Calu3 (cell line): Measurements from ENCODE around the gene SRD5A1. TPM values are rescaled to one million over a fixed set of nuclear protein-coding genes. Genes with fewer than 3 reads are reported as not detected.
A peak's percentile ranks its signal among the peaks of the same experiment; 100 is the strongest.

ENCODE experiments used
- BruUV-seq: library from RNA; stranded (reverse); fragments of 400-500 nt; replicated peaks from 2 replicates; lab custom pipeline; 2021; lab: Mats Ljungman, UMichigan
- CTCF ChIA-PET: fragments of 300-600 bp; sonication (Branson Sonifier 250); formaldehyde crosslinking; loops from one replicate; lab custom pipeline; 2022; ENCODE audit warnings: antibody characterized with exemption; lab: Charles Lee
- DNase-seq: peaks from one replicate; pipeline ENCODE4 v3.0.0; 2022
- H3K27ac Mint-ChIP-seq: one replicate; pipeline ENCODE4 v1.8.0; 2022; ENCODE audit warnings: mixed read lengths; ENCODE audit not compliant: unreplicated experiment
- H3K27me3 Mint-ChIP-seq: one replicate; pipeline ENCODE4 v1.8.0; 2022; ENCODE audit warnings: mixed read lengths; ENCODE audit not compliant: unreplicated experiment
- H3K36me3 Mint-ChIP-seq: one replicate; pipeline ENCODE4 v1.8.0; 2022; ENCODE audit warnings: mild to moderate bottlenecking, moderate library complexity, mixed read lengths; ENCODE audit not compliant: insufficient read depth, unreplicated experiment
- H3K4me1 Mint-ChIP-seq: one replicate; pipeline ENCODE4 v1.8.0; 2022; ENCODE audit warnings: mild to moderate bottlenecking, low read depth, mixed read lengths; ENCODE audit not compliant: unreplicated experiment
- H3K4me3 Mint-ChIP-seq: one replicate; pipeline ENCODE4 v1.8.0; 2022; ENCODE audit warnings: mild to moderate bottlenecking, low read depth, moderate library complexity, mixed read lengths; ENCODE audit not compliant: unreplicated experiment
- H3K9me3 Mint-ChIP-seq: one replicate; pipeline ENCODE4 v1.8.0; 2022; ENCODE audit warnings: low read depth, mixed read lengths; ENCODE audit not compliant: unreplicated experiment
- intact Hi-C: fragments of 100-400 bp; cut with micrococcal nuclease; formaldehyde crosslinking; loops from one replicate; pipeline ENCODE4 v1.10.0; 2022; ENCODE audit not compliant: unreplicated experiment
- total RNA-seq: library from RNA; stranded (reverse); gene quantifications from 2 replicates; pipeline ENCODE4 v1.2.3, GENCODE V29; 2022
- TF ChIP-seq, protein P1 (sequence below): fragments of 200-600 bp; IDR thresholded peaks from one replicate; pipeline ENCODE4 v1.8.0; 2022; ENCODE audit warnings: antibody characterized with exemption; ENCODE audit not compliant: unreplicated experiment

SRD5A1 gene
- total RNA-seq, 1 experiment from 2014 or later = 15.6 TPM

DNA sequence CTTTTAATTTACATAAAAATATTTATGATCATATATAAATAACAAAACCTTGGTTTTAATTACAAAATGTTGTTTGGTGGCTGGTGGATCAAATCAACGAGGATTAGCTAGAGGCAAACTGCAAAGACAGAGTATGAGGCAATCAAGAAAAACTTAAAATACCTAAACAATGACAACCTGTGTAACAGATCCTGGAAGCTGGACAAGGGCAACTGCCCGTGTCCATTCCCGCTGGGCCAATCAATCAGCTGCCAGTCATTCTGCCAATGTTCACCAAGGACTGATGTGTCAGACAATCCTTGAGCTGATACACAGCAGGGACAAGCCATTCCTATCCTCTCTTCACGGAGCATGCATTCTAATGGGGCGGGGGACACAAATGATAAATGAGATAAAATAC, 76.8 kb downstream of the SRD5A1 start:
- Mint-ChIP-seq H3K27me3 (no peaks in the 10 kb centered on the region), H3K4me1 (peaks cover 11% of the 10 kb centered on the region), H3K4me3 (peak overlapping the region; percentile 10), H3K9me3 (no peaks in the 10 kb centered on the region), H3K36me3 (peaks cover 20% of the 10 kb centered on the region), H3K27ac (no peak overlapping the region)
- no TSS peak for BruUV-seq
- TF ChIP-seq, protein P1, sequence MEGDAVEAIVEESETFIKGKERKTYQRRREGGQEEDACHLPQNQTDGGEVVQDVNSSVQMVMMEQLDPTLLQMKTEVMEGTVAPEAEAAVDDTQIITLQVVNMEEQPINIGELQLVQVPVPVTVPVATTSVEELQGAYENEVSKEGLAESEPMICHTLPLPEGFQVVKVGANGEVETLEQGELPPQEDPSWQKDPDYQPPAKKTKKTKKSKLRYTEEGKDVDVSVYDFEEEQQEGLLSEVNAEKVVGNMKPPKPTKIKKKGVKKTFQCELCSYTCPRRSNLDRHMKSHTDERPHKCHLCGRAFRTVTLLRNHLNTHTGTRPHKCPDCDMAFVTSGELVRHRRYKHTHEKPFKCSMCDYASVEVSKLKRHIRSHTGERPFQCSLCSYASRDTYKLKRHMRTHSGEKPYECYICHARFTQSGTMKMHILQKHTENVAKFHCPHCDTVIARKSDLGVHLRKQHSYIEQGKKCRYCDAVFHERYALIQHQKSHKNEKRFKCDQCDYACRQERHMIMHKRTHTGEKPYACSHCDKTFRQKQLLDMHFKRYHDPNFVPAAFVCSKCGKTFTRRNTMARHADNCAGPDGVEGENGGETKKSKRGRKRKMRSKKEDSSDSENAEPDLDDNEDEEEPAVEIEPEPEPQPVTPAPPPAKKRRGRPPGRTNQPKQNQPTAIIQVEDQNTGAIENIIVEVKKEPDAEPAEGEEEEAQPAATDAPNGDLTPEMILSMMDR = no peak
- intact Hi-C loops = no loop called here
- CTCF ChIA-PET = no interaction called here
- no peak for DNase-seq

DNA sequence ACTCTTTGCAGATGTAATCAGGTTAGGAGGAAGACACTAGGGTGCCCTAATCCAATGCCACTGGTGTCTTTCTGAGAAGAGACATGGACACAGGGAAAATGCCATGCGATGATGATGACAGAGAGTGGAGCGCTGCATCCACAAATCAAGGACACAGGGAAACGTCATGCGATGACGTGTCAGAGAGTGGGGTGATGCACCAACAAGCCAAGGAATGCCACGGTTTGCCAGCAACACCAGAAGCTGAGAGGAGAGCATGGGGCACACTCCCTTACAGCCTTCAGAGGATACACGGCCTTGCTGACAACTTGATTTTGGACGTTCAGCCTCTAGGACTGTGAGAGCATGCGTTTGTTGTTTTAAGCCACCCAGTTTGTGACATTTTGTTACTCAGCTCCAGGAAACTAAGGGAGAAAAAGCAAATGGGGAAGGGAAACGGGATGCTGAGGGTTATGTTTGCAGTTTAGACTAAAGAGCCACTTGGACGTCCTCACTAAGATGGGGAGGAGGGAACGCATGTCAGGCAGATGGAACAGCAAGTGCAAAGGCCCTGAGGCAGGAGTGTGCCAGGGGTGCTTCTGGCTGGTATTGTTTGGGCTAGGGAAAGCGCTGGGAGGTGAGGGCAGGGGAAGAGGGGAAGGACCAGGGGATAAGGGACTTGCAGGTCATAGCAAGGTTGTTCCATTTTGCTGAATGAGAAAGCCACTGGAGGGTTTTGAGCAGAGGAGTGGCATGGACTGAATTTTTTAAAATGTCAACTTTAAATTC, 77.5 kb downstream of the SRD5A1 start:
- no peaks in the 10 kb centered on the region for H3K27me3 Mint-ChIP-seq
- intact Hi-C loops = no loop called here
- TF ChIP-seq, protein P1 = no peak
- H3K4me1 Mint-ChIP-seq = peaks cover 11% of the 10 kb centered on the region
- CTCF ChIA-PET = no interaction called here
- H3K9me3 Mint-ChIP-seq = no peaks in the 10 kb centered on the region
- H3K4me3 Mint-ChIP-seq = peak overlapping the region; percentile 10
- H3K36me3 Mint-ChIP-seq = peaks cover 27% of the 10 kb centered on the region
- DNase-seq = no peak
- no peak overlapping the region for H3K27ac Mint-ChIP-seq
- BruUV-seq = no TSS peak

DNA sequence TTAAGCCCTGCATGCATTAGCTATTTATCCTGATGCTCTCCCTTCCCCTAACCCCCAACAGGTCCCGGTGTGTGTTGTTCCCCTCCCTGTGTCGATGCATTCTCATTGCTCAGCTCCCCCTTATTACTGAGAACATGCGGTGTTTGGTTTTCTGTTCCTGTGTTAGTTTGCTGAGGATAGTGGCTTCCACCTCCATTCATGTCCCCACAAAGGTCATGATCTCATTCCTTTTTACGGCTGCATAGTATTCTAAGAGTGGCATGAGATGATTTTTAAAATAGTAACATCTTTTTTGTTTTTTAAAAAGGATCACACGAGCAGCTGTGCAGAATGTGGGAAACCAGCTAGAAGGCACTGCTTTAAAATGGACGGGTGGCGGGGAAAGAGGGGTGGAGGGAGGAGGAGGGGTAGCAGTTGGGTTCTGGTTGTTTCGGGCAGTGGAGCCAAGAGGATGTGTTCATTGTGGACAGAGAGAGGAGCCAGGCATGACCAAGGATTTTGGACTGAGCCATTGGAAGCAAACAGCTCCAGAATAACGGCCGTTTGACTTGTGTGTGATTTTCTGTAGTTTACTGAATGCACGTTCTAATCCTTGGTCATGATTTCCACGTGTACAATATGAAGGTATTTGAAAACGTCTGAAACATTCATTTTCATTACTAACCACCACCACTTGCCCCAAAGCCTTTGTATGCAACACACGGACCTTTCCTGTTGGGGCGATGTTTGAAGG, 78.3 kb downstream of the SRD5A1 start:
- Mint-ChIP-seq H3K4me1 (peaks cover 19% of the 10 kb centered on the region), H3K36me3 (peaks cover 35% of the 10 kb centered on the region), H3K27me3 (no peaks in the 10 kb centered on the region), H3K4me3 (peak overlapping the region; percentile 79), H3K9me3 (no peaks in the 10 kb centered on the region), H3K27ac (peak overlapping the region; percentile 69)
- no peak for DNase-seq
- TF ChIP-seq, protein P1 = no peak
- BruUV-seq = no TSS peak
- intact Hi-C loops = loop anchor here (2.0 kb wide), 1 partner anchor 79 kb away; the partner anchor contains the start of genes NSUN2 and SRD5A1
- CTCF ChIA-PET = interaction anchor here (0.6 kb wide), 1 partner anchor 162 kb away, joined by 7 read pairs; no protein-coding TSS in a partner anchor

DNA sequence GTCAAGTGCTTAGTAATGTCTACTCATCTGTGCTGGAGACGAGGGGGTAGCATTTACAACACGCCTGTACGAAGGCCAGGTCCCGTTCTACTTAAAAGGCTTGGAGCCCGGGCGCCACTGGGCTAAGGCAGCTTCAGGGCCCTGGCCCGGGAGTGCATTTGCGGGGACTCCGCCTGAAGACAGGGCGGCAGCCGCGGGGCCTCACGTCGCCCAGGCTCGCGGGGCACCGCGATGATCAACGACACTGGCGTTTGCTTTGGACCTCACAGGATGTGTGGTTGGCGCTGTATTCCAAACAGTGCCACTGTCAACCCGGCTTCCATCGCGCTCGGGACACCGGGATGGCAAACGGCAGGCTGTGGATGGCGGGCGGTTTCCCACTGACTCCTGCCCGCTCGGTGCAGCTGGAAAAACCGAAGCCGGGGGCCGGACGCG, 78.9 kb downstream of the SRD5A1 start:
- BruUV-seq = TSS peak; percentile 97
- DNase-seq = peak; percentile 56
- TF ChIP-seq, protein P1 = no peak
- peaks cover 35% of the 10 kb centered on the region for H3K36me3 Mint-ChIP-seq
- intact Hi-C loops = loop anchor here (2.0 kb wide), 1 partner anchor 79 kb away; the partner anchor contains the start of genes NSUN2 and SRD5A1
- no peaks in the 10 kb centered on the region for H3K27me3 Mint-ChIP-seq
- CTCF ChIA-PET = interaction anchor here (0.6 kb wide), 1 partner anchor 162 kb away, joined by 7 read pairs; no protein-coding TSS in a partner anchor
- H3K4me3 Mint-ChIP-seq = peak overlapping the region; percentile 79
- H3K4me1 Mint-ChIP-seq = peaks cover 25% of the 10 kb centered on the region
- no peaks in the 10 kb centered on the region for H3K9me3 Mint-ChIP-seq
- peak overlapping the region; percentile 69 for H3K27ac Mint-ChIP-seq
